ENCODE results near the gene NEK11.
"Not testable (repeated sequence)": the region's sequence is repeated elsewhere in the genome, so short reads cannot be mapped to it uniquely, and the experiment has no call there.

The NEK11 gene

DNA sequence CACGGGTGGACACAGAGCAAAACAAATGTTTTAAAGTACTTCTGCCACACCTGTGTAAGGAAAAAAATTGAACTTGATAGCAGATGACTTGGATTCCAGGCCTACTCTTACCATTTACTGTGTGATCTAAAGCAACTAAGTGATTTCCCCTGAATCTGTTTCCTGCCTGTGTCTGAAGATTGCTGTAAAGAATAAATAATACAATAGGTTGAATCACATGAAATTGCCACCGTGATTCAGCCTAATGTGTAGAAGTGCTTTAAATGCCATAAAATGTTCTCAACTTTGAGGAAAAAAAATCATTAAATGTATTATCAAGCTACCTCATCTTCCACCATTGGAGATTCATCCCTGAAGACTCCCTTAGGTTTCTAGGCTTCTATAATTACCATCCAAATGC is 327.3 kb downstream of the NEK11 start:
- TF ChIP-seq POLR2AphosphoS5 (IDR thresholded peaks at IDR 0.05; ENCODE audit: low read depth, low read length) (no peak), TAF1 (IDR thresholded peaks at IDR 0.05; ENCODE audit: borderline replicate concordance, low read depth, low read length) (no peak), POLR2A (IDR thresholded peaks at IDR 0.05; ENCODE audit: low read depth, low read length) (no peak)
- FAIRE-seq (no peak), DNase-seq (ENCODE audit: insufficient read length) (no peak)

DNA sequence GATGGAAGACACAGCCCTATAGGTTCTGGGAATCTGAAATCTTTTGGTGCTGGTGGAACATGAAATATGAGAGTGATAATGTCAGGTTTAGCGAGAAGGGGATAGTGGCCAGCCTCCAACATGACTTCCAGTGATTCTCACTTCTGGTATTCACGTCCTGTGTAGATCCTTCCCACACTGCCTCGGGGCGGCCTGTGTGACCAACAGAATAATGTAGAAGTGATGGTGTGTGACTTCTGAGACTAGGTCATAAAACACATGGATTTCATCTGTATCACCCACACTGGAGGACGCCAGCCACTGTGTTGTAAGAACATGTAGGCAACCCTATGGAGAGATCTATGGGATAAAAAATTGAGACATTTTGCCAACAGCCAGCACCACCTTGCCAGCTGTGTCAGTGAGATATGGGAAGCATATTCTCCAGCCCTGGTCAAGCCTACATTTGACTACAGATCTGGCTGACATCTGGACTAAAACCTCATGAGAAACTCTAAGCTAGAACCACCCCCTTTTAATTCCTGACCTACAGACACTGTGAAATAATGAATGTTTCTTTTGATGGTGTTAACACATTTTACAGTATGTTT is 329.4 kb downstream of the NEK11 start:
- DNase-seq (ENCODE audit: insufficient read length) (no peak), FAIRE-seq (no peak)
- TF ChIP-seq POLR2A (IDR thresholded peaks at IDR 0.05; ENCODE audit: low read depth, low read length) (no peak), TAF1 (IDR thresholded peaks at IDR 0.05; ENCODE audit: borderline replicate concordance, low read depth, low read length) (no peak), POLR2AphosphoS5 (IDR thresholded peaks at IDR 0.05; ENCODE audit: low read depth, low read length) (no peak)

DNA sequence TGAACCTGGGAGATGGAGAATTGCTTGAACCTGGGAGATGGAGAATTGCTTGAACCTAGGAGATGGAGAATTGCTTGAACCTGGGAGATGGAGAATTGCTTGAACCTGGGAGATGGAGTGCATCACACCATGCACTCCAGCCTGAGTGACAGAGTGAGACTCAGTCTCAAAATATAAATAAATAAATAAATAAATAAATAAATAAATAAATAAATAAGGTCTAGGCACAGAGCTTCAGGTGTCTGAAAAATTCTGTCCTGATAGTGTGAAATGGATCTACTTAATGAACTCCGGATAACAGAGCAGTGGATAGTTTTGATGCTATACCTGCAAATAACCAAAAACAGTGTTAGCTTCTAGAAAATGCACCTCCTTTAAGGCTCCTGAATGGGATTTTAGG is 330.6 kb downstream of the NEK11 start:
- TF ChIP-seq POLR2A (IDR thresholded peaks at IDR 0.05; ENCODE audit: low read depth, low read length) (no peak), POLR2AphosphoS5 (IDR thresholded peaks at IDR 0.05; ENCODE audit: low read depth, low read length) (no peak), TAF1 (IDR thresholded peaks at IDR 0.05; ENCODE audit: borderline replicate concordance, low read depth, low read length) (no peak)
- DNase-seq (ENCODE audit: insufficient read length) (no peak), FAIRE-seq (no peak)

DNA sequence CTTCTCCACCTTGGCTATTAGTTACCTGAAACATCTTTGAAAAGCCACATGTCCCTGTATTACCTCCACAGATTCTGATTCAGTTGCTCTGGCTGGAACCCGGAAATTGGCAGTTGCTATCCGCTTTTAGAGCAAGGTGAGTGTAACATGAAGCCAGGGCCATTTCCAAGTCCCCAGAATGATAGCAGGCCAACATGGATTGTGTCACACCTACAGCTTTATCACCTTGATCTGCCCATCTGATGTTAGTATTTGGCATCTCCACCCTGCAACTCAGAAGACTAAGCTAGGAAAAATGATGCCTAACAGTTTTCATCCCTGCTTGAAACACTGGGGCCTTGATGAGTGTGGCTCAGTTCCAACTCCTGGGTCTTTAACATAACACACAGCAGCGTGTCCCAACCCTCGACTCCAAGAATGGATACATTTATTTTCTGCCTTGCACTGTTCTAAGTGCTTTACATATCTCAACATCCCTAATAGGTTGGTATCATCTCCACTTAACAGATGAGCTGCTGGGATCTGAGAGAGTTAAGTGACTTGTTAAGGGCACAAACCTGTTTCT is 333.6 kb downstream of the NEK11 start:
- DNase-seq (ENCODE audit: insufficient read length) (no peak), FAIRE-seq (peak; percentile 60)
- TF ChIP-seq POLR2AphosphoS5 (IDR thresholded peaks at IDR 0.05; ENCODE audit: low read depth, low read length) (no peak), TAF1 (IDR thresholded peaks at IDR 0.05; ENCODE audit: borderline replicate concordance, low read depth, low read length) (no peak)

DNA sequence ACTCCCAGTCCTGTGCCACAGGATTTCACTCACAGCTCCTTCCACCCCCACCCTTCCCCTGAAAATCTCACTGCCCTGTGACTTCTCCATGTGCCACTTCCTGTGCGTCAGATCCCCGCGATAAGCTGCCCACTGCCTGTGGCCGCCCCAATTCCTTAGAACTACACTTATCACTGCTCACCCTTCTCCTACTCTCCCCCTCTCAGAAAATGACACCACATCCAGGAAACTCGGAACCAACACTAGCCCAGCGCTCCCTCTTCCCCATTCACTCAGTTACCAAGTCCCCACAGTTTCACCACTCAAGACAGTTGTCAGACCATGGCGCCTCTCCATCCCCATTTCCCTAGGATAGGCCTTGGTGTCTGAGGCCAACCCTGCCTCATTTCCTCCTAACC is 334.4 kb downstream of the NEK11 start:
- DNase-seq (ENCODE audit: insufficient read length); FAIRE-seq: not testable (repeated sequence)

DNA sequence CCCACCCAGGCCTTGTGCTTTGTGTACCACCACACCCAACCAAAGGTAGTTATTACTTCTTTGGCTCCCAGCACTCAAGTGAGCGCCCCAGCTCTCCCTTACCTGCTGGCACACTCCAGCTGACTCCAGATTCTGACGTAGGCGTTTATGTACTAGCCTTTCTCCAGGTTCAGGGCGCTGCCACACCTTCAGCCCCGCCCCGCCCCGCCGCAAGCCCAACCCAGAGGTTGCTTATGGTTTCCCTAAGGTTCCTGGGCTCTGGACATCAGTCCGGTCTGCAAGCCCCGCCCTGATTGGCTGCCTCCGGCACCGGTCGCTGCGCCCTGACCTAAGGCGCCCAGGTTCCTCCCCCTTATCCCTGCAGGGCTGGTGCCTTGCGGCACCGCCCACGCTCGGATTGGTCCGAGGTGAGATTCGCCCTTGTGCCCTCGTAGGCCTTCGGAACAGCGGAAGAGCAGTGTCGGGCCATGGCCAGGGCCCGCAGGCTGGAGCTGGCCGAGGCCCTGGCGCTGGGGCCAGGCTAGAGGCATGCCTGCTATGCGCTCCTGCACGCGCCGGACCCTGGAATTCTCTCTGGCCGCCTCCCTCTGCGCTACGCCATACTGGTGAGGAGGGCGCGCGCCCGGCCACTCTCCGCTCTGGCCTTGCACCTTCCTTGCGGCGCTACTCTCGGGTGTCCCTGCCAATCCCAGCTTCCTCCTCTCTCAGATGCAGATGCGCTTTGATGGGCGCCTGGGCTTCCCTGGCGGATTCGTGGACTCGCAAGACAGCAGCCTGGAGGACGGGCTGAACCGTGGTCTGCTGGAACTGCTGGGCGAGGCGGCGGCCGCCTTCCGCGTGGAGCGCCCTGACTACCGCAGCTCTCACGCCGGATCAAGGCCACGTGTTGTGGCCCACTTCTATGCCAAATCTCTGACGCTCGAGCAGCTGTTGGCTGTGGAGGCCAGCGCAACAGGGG is 335.1 kb downstream of the NEK11 start:
- FAIRE-seq (no peak), DNase-seq (ENCODE audit: insufficient read length) (peak; percentile 24)
- TF ChIP-seq POLR2AphosphoS5 (IDR thresholded peaks at IDR 0.05; ENCODE audit: low read depth, low read length) (no peak), TAF1 (IDR thresholded peaks at IDR 0.05; ENCODE audit: borderline replicate concordance, low read depth, low read length) (no peak), POLR2A (IDR thresholded peaks at IDR 0.05; ENCODE audit: low read depth, low read length) (no peak)

- DNase-seq (ENCODE audit: insufficient read length) (no peak), FAIRE-seq (no peak)
- TF ChIP-seq TAF1 (IDR thresholded peaks at IDR 0.05; ENCODE audit: borderline replicate concordance, low read depth, low read length) (no peak), POLR2A (IDR thresholded peaks at IDR 0.05; ENCODE audit: low read depth, low read length) (no peak), POLR2AphosphoS5 (IDR thresholded peaks at IDR 0.05; ENCODE audit: low read depth, low read length) (no peak)
Observed at GRCh38 chr3:131363275-131363674, 336.6 kb downstream of the NEK11 start.

DNA sequence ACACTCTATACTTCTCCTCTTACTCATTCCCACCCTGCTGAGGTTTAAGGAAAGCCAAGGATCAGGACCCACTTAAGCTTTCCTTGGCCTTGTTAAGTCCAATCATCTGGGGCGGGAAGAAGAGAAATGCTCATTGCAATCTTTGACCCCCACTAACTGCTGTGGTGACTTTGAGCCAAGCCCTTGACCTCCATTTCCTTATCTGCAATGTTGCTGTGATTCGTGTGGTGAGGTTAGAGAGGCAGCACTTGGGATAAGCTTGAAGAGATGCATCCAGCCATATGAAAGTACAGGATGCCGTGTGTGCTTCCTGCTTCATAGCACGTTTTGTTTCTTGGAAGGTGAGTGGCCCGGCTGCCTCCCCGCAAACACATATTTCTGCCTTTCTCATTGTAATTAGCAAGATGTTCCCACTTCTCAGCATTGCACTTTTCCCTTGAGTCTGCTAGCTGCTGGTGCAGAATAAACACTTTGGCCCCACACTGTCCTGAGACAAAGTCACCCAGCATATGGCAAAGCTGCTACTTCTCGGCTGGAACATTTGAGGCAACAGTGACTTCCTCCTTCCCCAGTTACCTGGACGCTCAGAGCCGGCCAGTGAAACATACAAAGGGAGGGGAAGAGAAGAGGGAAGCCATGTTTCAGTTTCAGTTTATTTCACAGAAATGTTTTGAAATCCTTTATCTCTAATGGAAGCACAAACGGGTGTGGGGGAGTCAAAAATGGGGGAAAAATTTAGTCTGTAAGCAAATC is 344.4 kb downstream of the NEK11 start:
- no peak for DNase-seq (ENCODE audit: insufficient read length)
- no peak for FAIRE-seq
- TF ChIP-seq POLR2AphosphoS5 (IDR thresholded peaks at IDR 0.05; ENCODE audit: low read depth, low read length) (no peak), TAF1 (IDR thresholded peaks at IDR 0.05; ENCODE audit: borderline replicate concordance, low read depth, low read length) (no peak)

- FAIRE-seq (no peak), DNase-seq (ENCODE audit: insufficient read length) (no peak)
- TF ChIP-seq POLR2A (IDR thresholded peaks at IDR 0.05; ENCODE audit: low read depth, low read length) (no peak), POLR2AphosphoS5 (IDR thresholded peaks at IDR 0.05; ENCODE audit: low read depth, low read length) (no peak), TAF1 (IDR thresholded peaks at IDR 0.05; ENCODE audit: borderline replicate concordance, low read depth, low read length) (no peak)
Observed at GRCh38 chr3:131371688-131372066, 345.0 kb downstream of the NEK11 start.

GRCh38 chr3:131374741-131375140 is 348.1 kb downstream of the NEK11 start:
- DNase-seq (ENCODE audit: insufficient read length) (no peak), FAIRE-seq (no peak)
- TF ChIP-seq POLR2A (IDR thresholded peaks at IDR 0.05; ENCODE audit: low read depth, low read length): no peak
- no peak for TF ChIP-seq TAF1 (IDR thresholded peaks at IDR 0.05; ENCODE audit: borderline replicate concordance, low read depth, low read length)
- TF ChIP-seq POLR2AphosphoS5 (IDR thresholded peaks at IDR 0.05; ENCODE audit: low read depth, low read length): no peak

- FAIRE-seq: peak; percentile 74
- not testable (repeated sequence) for DNase-seq (ENCODE audit: insufficient read length)
Observed at GRCh38 chr3:131380821-131381444, 354.3 kb downstream of the NEK11 start.
